HEK293 (cell line): ENCODE results near the gene CBX2.

Experiments used
- HOXA7 ChIP-seq: sonication (generic); formaldehyde crosslinking; IDR thresholded peaks from 2 replicates; pipeline ENCODE4 v1.8.1; 2022; ENCODE audit warnings: missing genetic modification reagents, borderline replicate concordance
- OVOL3 ChIP-seq: fragments of 450-650 bp; formaldehyde crosslinking; IDR thresholded peaks from 2 replicates; pipeline ENCODE4 v1.5.1; 2016; ENCODE audit warnings: missing biosample characterization, missing genetic modification characterization
- TCF7L2 ChIP-seq: IDR thresholded peaks from 2 replicates; pipeline ENCODE4 v1.6.1; 2011; ENCODE audit warnings: low read depth, mild to moderate bottlenecking, inconsistent platforms, low read length, moderate library complexity, borderline replicate concordance
- WT1 ChIP-seq: fragments of 450-650 bp; formaldehyde crosslinking; IDR thresholded peaks from 2 replicates; pipeline ENCODE4 v1.5.1; 2016; ENCODE audit warnings: missing biosample characterization, missing genetic modification characterization
- ZBTB1 ChIP-seq: fragments of 450-650 bp; formaldehyde crosslinking; IDR thresholded peaks from 2 replicates; pipeline ENCODE4 v1.5.1; 2016; ENCODE audit warnings: missing biosample characterization, missing genetic modification characterization
- ZFP69B ChIP-seq: fragments of 450-650 bp; formaldehyde crosslinking; IDR thresholded peaks from 2 replicates; pipeline ENCODE4 v1.5.1; 2016; ENCODE audit warnings: missing biosample characterization, missing genetic modification characterization
- ZNF16 ChIP-seq: fragments of 450-650 bp; formaldehyde crosslinking; IDR thresholded peaks from 2 replicates; pipeline ENCODE4 v1.5.1; 2016; ENCODE audit warnings: low read depth, missing biosample characterization, missing genetic modification characterization
- ZNF221 ChIP-seq: fragments of 450-650 bp; formaldehyde crosslinking; IDR thresholded peaks from 2 replicates; pipeline ENCODE4 v1.5.1; 2017; ENCODE audit warnings: missing biosample characterization, missing genetic modification characterization, borderline replicate concordance
- ZNF239 ChIP-seq: fragments of 450-650 bp; formaldehyde crosslinking; IDR thresholded peaks from 2 replicates; pipeline ENCODE4 v1.5.1; 2016; ENCODE audit warnings: missing biosample characterization, missing genetic modification characterization
- ZNF24 ChIP-seq: fragments of 450-650 bp; formaldehyde crosslinking; IDR thresholded peaks from 2 replicates; pipeline ENCODE4 v1.5.1; 2016; ENCODE audit warnings: missing biosample characterization, missing genetic modification characterization
- ZNF416 ChIP-seq: fragments of 450-650 bp; formaldehyde crosslinking; IDR thresholded peaks from 2 replicates; pipeline ENCODE4 v1.5.1; 2016; ENCODE audit warnings: missing biosample characterization, missing genetic modification characterization
- ZNF426 ChIP-seq: fragments of 450-650 bp; formaldehyde crosslinking; IDR thresholded peaks from 2 replicates; pipeline ENCODE4 v1.5.1; 2017; ENCODE audit warnings: missing biosample characterization, missing genetic modification characterization, mild to moderate bottlenecking, inconsistent platforms, moderate library complexity
- ZNF433 ChIP-seq: fragments of 450-650 bp; formaldehyde crosslinking; IDR thresholded peaks from 2 replicates; pipeline ENCODE4 v1.5.1; 2016; ENCODE audit warnings: missing biosample characterization, missing genetic modification characterization, low read depth
- ZNF473 ChIP-seq: fragments of 450-650 bp; formaldehyde crosslinking; IDR thresholded peaks from 2 replicates; pipeline ENCODE4 v1.5.1; 2017; ENCODE audit warnings: missing biosample characterization, missing genetic modification characterization
- ZNF530 ChIP-seq: fragments of 450-650 bp; formaldehyde crosslinking; IDR thresholded peaks from 2 replicates; pipeline ENCODE4 v1.5.1; 2016; ENCODE audit warnings: low read depth, missing biosample characterization, missing genetic modification characterization
- ZNF544 ChIP-seq: fragments of 450-650 bp; formaldehyde crosslinking; IDR thresholded peaks from 2 replicates; pipeline ENCODE4 v1.5.0; 2017; ENCODE audit warnings: missing biosample characterization, missing genetic modification characterization
- ZXDB ChIP-seq: fragments of 450-650 bp; formaldehyde crosslinking; IDR thresholded peaks from 2 replicates; pipeline ENCODE4 v1.5.1; 2016; ENCODE audit warnings: missing biosample characterization, missing genetic modification characterization
- TF ChIP-seq, protein P1 (sequence below): fragments of 450-650 bp; formaldehyde crosslinking; IDR thresholded peaks from 2 replicates; pipeline ENCODE4 v1.5.1; 2016; ENCODE audit warnings: missing biosample characterization, missing genetic modification characterization
- TF ChIP-seq, protein P2 (sequence below): fragments of 450-650 bp; formaldehyde crosslinking; IDR thresholded peaks from 2 replicates; pipeline ENCODE4 v1.5.1; 2016; ENCODE audit warnings: missing biosample characterization, missing genetic modification characterization
- TF ChIP-seq, protein P3 (sequence below): fragments of 450-650 bp; formaldehyde crosslinking; IDR thresholded peaks from 2 replicates; pipeline ENCODE4 v1.5.1; 2016; ENCODE audit warnings: missing biosample characterization, missing genetic modification characterization
- TF ChIP-seq, protein P4 (sequence below): fragments of 450-650 bp; formaldehyde crosslinking; IDR thresholded peaks from 2 replicates; pipeline ENCODE4 v1.5.1; 2016; ENCODE audit warnings: missing biosample characterization, missing genetic modification characterization
- TF ChIP-seq, protein P5 (sequence below): fragments of 450-650 bp; formaldehyde crosslinking; IDR thresholded peaks from 2 replicates; pipeline ENCODE4 v1.5.1; 2016; ENCODE audit warnings: missing biosample characterization, missing genetic modification characterization
- TF ChIP-seq, protein P6 (sequence below): fragments of 450-650 bp; formaldehyde crosslinking; IDR thresholded peaks from 2 replicates; pipeline ENCODE4 v1.5.1; 2016; ENCODE audit warnings: missing biosample characterization, missing genetic modification characterization
- TF ChIP-seq, protein P7 (sequence below): fragments of 450-650 bp; formaldehyde crosslinking; IDR thresholded peaks from 2 replicates; pipeline ENCODE4 v1.5.1; 2017; ENCODE audit warnings: missing biosample characterization, missing genetic modification characterization

CBX2 gene

DNA sequence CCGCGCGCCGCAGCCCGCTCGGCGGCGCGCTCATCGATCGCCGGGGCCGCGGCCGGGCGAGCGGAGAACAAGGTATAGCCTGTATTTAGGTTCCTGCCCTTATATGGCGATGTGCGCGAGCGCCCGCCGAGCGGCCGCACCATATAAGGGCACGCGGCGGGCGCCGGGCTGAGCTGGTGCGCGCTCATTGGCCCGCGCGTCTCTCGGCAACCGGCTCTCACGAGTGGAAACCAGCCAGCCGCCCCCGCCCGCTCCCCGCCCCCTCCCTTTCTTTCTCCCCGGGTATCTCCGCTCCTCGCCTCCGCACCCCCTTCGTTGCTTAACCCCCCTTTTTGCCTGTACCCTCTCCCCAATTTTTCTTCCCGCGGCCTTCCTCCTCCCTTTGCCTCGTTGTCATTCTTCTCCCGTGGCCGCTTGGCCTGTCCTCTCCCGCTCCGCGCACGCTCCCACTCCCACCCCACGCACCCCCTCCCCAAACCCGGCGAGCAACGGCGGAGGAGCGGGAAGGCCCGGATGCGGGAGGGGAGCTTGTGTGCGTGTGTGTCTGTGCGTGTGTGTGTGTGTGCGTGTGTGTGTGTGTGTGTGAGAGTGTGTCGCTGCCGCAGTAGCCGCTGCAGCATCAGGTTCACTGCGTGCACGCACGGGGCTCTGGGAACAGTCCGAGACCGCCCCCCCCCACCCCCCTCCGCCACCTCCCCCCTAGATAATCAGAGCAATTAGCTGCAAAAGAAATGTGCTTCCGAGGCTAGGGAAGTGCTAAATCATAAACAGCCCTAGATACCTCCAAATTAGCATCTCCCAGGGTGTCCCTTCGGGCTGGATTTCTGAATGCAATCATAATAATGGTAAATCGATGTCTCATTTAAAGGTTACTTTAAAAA lies 32.4 kb downstream of the CBX2 start (continued):
- TF ChIP-seq, protein P1, sequence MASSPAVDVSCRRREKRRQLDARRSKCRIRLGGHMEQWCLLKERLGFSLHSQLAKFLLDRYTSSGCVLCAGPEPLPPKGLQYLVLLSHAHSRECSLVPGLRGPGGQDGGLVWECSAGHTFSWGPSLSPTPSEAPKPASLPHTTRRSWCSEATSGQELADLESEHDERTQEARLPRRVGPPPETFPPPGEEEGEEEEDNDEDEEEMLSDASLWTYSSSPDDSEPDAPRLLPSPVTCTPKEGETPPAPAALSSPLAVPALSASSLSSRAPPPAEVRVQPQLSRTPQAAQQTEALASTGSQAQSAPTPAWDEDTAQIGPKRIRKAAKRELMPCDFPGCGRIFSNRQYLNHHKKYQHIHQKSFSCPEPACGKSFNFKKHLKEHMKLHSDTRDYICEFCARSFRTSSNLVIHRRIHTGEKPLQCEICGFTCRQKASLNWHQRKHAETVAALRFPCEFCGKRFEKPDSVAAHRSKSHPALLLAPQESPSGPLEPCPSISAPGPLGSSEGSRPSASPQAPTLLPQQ = no peak
- TF ChIP-seq, protein P2, sequence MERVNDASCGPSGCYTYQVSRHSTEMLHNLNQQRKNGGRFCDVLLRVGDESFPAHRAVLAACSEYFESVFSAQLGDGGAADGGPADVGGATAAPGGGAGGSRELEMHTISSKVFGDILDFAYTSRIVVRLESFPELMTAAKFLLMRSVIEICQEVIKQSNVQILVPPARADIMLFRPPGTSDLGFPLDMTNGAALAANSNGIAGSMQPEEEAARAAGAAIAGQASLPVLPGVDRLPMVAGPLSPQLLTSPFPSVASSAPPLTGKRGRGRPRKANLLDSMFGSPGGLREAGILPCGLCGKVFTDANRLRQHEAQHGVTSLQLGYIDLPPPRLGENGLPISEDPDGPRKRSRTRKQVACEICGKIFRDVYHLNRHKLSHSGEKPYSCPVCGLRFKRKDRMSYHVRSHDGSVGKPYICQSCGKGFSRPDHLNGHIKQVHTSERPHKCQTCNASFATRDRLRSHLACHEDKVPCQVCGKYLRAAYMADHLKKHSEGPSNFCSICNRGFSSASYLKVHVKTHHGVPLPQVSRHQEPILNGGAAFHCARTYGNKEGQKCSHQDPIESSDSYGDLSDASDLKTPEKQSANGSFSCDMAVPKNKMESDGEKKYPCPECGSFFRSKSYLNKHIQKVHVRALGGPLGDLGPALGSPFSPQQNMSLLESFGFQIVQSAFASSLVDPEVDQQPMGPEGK (tag by site-specific recombination) = peak; percentile 96
- TF ChIP-seq ZNF16 (tag by site-specific recombination) = no peak
- no peak for TF ChIP-seq ZNF221 (tag by site-specific recombination)
- no peak for TF ChIP-seq ZNF433 (tag by site-specific recombination)
- no peak for TF ChIP-seq ZNF473 (tag by site-specific recombination)
- no peak for TF ChIP-seq ZNF544 (tag by site-specific recombination)
- no peak for TF ChIP-seq ZNF239 (tag by site-specific recombination)
- no peak for TF ChIP-seq ZXDB (tag by site-specific recombination)
- peak; percentile 61 for TF ChIP-seq WT1
- TF ChIP-seq, protein P3, sequence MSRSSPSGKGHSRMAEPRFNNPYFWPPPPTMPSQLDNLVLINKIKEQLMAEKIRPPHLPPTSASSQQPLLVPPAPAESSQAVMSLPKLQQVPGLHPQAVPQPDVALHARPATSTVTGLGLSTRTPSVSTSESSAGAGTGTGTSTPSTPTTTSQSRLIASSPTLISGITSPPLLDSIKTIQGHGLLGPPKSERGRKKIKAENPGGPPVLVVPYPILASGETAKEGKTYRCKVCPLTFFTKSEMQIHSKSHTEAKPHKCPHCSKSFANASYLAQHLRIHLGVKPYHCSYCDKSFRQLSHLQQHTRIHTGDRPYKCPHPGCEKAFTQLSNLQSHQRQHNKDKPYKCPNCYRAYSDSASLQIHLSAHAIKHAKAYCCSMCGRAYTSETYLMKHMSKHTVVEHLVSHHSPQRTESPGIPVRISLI (tag by site-specific recombination) = no peak
- peak; percentile 35; the same call in 1 of the 2 replicates for TF ChIP-seq ZNF24 (tag by site-specific recombination)
- TF ChIP-seq, protein P4, sequence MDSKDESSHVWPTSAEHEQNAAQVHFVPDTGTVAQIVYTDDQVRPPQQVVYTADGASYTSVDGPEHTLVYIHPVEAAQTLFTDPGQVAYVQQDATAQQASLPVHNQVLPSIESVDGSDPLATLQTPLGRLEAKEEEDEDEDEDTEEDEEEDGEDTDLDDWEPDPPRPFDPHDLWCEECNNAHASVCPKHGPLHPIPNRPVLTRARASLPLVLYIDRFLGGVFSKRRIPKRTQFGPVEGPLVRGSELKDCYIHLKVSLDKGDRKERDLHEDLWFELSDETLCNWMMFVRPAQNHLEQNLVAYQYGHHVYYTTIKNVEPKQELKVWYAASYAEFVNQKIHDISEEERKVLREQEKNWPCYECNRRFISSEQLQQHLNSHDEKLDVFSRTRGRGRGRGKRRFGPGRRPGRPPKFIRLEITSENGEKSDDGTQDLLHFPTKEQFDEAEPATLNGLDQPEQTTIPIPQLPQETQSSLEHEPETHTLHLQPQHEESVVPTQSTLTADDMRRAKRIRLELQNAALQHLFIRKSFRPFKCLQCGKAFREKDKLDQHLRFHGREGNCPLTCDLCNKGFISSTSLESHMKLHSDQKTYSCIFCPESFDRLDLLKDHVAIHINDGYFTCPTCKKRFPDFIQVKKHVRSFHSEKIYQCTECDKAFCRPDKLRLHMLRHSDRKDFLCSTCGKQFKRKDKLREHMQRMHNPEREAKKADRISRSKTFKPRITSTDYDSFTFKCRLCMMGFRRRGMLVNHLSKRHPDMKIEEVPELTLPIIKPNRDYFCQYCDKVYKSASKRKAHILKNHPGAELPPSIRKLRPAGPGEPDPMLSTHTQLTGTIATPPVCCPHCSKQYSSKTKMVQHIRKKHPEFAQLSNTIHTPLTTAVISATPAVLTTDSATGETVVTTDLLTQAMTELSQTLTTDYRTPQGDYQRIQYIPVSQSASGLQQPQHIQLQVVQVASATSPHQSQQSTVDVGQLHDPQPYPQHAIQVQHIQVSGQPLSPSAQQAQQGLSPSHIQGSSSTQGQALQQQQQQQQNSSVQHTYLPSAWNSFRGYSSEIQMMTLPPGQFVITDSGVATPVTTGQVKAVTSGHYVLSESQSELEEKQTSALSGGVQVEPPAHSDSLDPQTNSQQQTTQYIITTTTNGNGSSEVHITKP (tag by site-specific recombination) = no peak
- TF ChIP-seq, protein P5, sequence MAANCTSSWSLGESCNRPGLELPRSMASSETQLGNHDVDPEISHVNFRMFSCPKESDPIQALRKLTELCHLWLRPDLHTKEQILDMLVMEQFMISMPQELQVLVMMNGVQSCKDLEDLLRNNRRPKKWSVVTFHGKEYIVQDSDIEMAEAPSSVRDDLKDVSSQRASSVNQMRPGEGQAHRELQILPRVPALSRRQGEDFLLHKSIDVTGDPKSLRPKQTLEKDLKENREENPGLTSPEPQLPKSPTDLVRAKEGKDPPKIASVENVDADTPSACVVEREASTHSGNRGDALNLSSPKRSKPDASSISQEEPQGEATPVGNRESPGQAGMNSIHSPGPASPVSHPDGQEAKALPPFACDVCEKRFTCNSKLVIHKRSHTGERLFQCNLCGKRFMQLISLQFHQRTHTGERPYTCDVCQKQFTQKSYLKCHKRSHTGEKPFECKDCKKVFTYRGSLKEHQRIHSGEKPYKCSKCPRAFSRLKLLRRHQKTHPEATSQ (tag by site-specific recombination) = no peak
- TF ChIP-seq, protein P6, sequence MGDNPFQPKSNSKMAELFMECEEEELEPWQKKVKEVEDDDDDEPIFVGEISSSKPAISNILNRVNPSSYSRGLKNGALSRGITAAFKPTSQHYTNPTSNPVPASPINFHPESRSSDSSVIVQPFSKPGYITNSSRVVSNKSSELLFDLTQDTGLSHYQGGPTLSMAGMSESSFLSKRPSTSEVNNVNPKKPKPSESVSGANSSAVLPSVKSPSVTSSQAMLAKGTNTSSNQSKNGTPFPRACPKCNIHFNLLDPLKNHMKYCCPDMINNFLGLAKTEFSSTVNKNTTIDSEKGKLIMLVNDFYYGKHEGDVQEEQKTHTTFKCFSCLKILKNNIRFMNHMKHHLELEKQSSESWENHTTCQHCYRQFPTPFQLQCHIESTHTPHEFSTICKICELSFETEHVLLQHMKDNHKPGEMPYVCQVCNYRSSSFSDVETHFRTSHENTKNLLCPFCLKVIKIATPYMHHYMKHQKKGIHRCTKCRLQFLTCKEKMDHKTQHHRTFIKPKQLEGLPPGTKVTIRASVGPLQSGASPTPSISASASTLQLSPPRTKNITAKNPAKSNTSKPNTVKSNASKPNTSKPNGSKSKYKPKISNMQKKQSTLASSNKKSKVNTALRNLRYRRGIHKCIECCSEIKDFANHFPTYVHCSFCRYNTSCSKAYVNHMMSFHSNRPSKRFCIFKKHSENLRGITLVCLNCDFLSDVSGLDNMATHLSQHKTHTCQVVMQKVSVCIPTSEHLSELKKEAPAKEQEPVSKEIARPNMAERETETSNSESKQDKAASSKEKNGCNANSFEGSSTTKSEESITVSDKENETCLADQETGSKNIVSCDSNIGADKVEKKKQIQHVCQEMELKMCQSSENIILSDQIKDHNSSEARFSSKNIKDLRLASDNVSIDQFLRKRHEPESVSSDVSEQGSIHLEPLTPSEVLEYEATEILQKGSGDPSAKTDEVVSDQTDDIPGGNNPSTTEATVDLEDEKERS = no peak
- no peak for TF ChIP-seq HOXA7 (CRISPR knock-in tag)
- TF ChIP-seq OVOL3 (tag by site-specific recombination) = no peak
- TF ChIP-seq ZBTB1 (tag by site-specific recombination) = peak; percentile 88
- no peak for TF ChIP-seq ZNF426 (tag by site-specific recombination)
- 0 out of 2 replicates have a peak, but pooled peaks have one; percentile 47 for TF ChIP-seq ZFP69B (tag by site-specific recombination)
- no peak for TF ChIP-seq TCF7L2
- TF ChIP-seq ZNF416 (tag by site-specific recombination) = no peak
- TF ChIP-seq ZNF530 (tag by site-specific recombination) = no peak
- TF ChIP-seq, protein P7, sequence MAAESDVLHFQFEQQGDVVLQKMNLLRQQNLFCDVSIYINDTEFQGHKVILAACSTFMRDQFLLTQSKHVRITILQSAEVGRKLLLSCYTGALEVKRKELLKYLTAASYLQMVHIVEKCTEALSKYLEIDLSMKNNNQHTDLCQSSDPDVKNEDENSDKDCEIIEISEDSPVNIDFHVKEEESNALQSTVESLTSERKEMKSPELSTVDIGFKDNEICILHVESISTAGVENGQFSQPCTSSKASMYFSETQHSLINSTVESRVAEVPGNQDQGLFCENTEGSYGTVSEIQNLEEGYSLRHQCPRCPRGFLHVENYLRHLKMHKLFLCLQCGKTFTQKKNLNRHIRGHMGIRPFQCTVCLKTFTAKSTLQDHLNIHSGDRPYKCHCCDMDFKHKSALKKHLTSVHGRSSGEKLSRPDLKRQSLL (tag by site-specific recombination) = no peak
